GM19351 (cell line): ENCODE results near the gene SIN3A.

ENCODE experiments used
- ATAC-seq: cut with Tn5 transposase; IDR thresholded peaks from one replicate; pipeline ENCODE4 v1.9.1; 2021; ENCODE audit warnings: mild to moderate bottlenecking, moderate library complexity; ENCODE audit not compliant: unreplicated experiment

SIN3A gene

GRCh38 chr15:75380773-75381172 is 70.7 kb downstream of the SIN3A start:
- no peak for ATAC-seq

DNA sequence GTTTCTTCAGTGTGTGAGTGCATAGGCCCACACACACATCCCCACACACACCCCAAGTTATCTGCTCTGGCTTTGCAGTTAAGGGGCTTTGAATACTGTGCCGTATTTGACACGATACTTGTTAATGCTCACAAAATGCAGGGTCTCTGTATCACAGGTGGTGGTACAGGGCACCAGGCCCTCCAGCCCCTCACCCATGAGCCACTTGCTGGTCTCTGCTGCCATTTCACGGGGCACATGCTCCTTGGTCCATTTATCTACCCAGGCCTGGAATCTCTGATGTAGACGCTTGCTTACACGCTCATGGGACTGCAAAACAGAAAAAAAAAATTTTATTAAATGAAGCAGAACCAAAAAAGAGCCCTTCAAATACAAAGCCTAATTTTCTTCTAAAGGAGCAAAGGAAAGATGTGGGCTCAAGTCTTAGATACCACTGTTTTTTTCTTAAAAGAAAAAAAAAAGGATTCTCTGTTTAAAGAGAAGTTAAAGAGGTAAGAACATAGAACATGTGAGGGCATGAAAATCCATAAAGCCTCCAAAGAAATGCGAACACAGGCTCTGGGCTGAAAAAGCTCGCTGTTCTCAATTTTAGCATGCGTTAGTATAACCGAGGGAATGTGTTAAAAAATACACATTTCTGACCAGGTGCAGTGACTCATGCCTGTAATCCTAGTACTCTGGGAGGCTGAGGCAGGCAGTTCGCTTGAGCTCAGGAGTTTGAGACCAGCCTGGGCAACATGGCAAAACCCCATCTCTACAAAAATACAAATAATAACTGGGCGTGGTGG is 79.4 kb downstream of the SIN3A start:
- no peak for ATAC-seq

GRCh38 chr15:75371486-75371885 is 80.0 kb downstream of the SIN3A start:
- ATAC-seq, result no peak

- ATAC-seq, result no peak
Measured at GRCh38 chr15:75369897-75370581, 81.5 kb downstream of the SIN3A start.

- peak; percentile 2 for ATAC-seq
Measured at GRCh38 chr15:75368689-75369239, 82.7 kb downstream of the SIN3A start.

GRCh38 chr15:75367913-75368688 is 83.4 kb downstream of the SIN3A start, which contains the start of gene MAN2C1:
Gene MAN2C1, minus strand, starts transcription at chr15:75368607. Its CDS starts 24 bp downstream, at chr15:75368583.
- peak; percentile 85 for ATAC-seq

DNA sequence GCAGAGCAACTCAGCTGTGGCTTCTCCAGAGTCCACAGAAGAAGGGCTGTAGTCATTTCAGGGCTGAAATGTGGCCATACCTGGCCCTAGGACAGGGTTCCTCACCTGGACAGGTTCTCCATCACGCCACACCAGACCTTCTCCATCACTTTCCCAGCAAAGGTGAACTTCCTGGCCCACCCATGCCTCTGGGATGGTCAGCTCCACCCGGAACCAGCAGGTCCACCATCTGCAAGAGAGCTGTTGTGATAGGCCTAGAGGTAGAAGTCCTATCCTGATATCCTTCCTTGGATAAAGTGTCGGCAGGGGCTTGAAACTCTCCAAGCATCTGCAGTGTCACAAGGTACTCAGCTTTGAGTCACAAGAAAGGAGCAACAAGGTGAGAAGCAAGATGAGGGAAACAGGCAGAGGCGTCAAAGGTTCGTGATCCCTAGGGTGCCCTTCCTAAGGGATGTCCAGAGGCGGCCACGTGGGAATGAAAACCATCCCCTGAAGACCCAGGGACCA is 84.0 kb downstream of the SIN3A start:
- ATAC-seq, result no peak

DNA sequence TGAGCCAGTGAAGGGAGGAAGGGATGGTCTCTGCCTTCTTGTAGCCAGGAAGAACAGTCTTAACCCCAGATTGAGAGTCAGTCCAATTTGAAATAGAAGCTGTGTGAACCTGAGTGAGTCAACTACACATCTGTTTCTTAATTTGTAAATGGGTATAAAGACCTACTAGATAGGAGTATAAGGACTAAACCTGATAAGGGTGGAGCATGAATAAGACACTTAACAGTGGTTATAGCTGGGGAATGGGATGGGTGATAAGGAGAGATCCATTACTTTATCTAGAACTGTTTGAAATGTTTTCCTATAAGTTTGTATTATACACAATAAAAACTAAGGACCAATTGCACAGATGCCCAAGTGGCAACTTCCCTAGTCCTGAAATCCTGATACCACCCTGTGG is 84.5 kb downstream of the SIN3A start:
- ATAC-seq, result no peak

DNA sequence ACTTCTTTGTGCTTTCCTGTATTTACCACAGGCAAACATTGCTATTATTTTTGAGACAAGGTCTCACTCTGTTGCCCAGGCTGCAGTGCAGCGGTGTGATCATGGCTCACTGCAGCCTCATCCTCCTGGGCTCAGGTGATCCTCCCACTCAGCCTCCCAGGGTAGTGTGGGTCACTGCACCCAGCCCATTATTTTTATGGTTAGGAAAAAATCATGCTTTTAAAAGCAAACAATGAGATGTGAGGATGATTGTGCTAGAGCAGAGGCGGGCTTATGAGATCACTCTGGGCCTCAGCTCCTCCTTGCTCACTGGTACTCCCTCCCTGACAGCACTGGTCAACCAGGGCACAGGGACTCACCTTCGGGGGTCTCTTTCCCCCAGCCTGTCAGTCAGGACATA is 85.3 kb downstream of the SIN3A start:
- no peak for ATAC-seq

- no peak for ATAC-seq
Measured at GRCh38 chr15:75364881-75365280, 86.6 kb downstream of the SIN3A start.

- ATAC-seq, result no peak
Measured at GRCh38 chr15:75363786-75364185, 87.7 kb downstream of the SIN3A start.

DNA sequence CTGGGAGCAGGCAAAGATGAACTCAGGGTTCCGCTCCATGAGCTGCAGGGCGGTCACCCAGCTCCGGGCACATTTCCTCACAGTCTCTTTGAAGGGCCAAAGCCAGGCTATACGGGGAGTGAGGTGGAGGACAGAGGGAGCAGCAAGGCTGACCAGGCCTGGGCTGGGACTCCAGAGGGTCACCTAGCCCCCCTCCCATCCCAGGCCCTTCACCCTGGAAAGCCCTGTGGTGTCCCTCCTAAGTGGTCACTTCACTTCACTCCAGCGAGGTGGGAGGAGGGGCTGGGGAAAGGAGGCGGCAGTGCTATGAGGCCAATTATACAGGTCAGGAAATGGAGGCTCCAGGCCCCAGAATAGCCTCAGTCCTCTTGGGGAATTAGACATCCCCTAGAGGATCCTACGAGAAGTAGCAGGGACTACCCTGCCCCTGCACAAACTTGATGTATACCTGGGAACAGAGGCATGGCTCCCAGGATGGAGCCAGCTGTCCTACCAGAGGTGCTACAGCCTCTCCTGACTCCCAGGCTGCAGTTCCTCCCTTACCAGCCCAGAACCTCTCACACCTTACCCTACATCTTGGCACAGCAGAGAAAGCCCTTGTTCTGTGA is 88.7 kb downstream of the SIN3A start:
- no peak for ATAC-seq

GRCh38 chr15:75361989-75362641 is 89.4 kb downstream of the SIN3A start:
- ATAC-seq, result no peak

- no peak for ATAC-seq
Measured at GRCh38 chr15:75361361-75361988, 90.0 kb downstream of the SIN3A start.

- no peak for ATAC-seq
Measured at GRCh38 chr15:75360856-75361255, 90.6 kb downstream of the SIN3A start.

GRCh38 chr15:75360391-75360790 is 91.1 kb downstream of the SIN3A start:
- ATAC-seq, result no peak

GRCh38 chr15:75359537-75360250 is 91.8 kb downstream of the SIN3A start:
- no peak for ATAC-seq

GRCh38 chr15:75358771-75359536 is 92.5 kb downstream of the SIN3A start:
- no peak for ATAC-seq
